ENCODE results near the gene MAP3K9.

GRCh38 chr14:70842851-70843462 lies 33.6 kb upstream of the MAP3K9 start:
- TF ChIP-seq EP300 (IDR thresholded peaks at IDR 0.05) (no peak), CTCF (IDR thresholded peaks at IDR 0.05) (no peak), POLR2A (IDR thresholded peaks at IDR 0.05) (no peak)
